HEK293 (cell line): Measurements from ENCODE around the gene KCNQ1.

Experiments used
- ATF2 ChIP-seq: fragments of 450-650 bp; formaldehyde crosslinking; IDR thresholded peaks from 2 replicates; pipeline ENCODE4 v1.5.1; 2016; ENCODE audit warnings: missing biosample characterization, missing genetic modification characterization, low read depth
- CTCF ChIP-seq: fragments of 450-650 bp; formaldehyde crosslinking; IDR thresholded peaks from 2 replicates; pipeline ENCODE4 v1.5.1; 2016; ENCODE audit warnings: missing biosample characterization, missing genetic modification characterization
- HOXA7 ChIP-seq: sonication (generic); formaldehyde crosslinking; IDR thresholded peaks from 2 replicates; pipeline ENCODE4 v1.8.1; 2022; ENCODE audit warnings: missing genetic modification reagents, borderline replicate concordance
- KLF17 ChIP-seq: fragments of 450-650 bp; formaldehyde crosslinking; IDR thresholded peaks from 2 replicates; pipeline ENCODE4 v1.5.1; 2016; ENCODE audit warnings: missing biosample characterization, missing genetic modification characterization
- MYNN ChIP-seq: fragments of 450-650 bp; formaldehyde crosslinking; IDR thresholded peaks from 2 replicates; pipeline ENCODE4 v1.5.1; 2016; ENCODE audit warnings: missing biosample characterization, missing genetic modification characterization, borderline replicate concordance
- TCF7L2 ChIP-seq: IDR thresholded peaks from 2 replicates; pipeline ENCODE4 v1.6.1; 2011; ENCODE audit warnings: low read depth, mild to moderate bottlenecking, inconsistent platforms, low read length, moderate library complexity, borderline replicate concordance
- ZBTB26 ChIP-seq: fragments of 450-650 bp; formaldehyde crosslinking; optimal IDR thresholded peaks from 2 replicates; pipeline ENCODE3; 2016; ENCODE audit warnings: missing biosample characterization, mild to moderate bottlenecking, missing genetic modification characterization
- ZNF324 ChIP-seq: fragments of 450-650 bp; formaldehyde crosslinking; IDR thresholded peaks from 2 replicates; pipeline ENCODE4 v1.5.1; 2016; ENCODE audit warnings: missing biosample characterization, missing genetic modification characterization
- ZNF473 ChIP-seq: fragments of 450-650 bp; formaldehyde crosslinking; IDR thresholded peaks from 2 replicates; pipeline ENCODE4 v1.5.1; 2017; ENCODE audit warnings: missing biosample characterization, missing genetic modification characterization
- ZNF488 ChIP-seq: fragments of 450-650 bp; formaldehyde crosslinking; IDR thresholded peaks from 2 replicates; pipeline ENCODE4 v1.5.1; 2016; ENCODE audit warnings: missing biosample characterization, missing genetic modification characterization
- ZNF514 ChIP-seq: fragments of 450-650 bp; formaldehyde crosslinking; IDR thresholded peaks from 2 replicates; pipeline ENCODE4 v1.5.1; 2016; ENCODE audit warnings: missing biosample characterization, missing genetic modification characterization
- ZNF626 ChIP-seq: fragments of 450-650 bp; sonication (Bioruptor Pico); formaldehyde crosslinking; IDR thresholded peaks from 2 replicates; pipeline ENCODE4 v1.5.1; 2018; ENCODE audit warnings: missing biosample characterization, missing genetic modification characterization, inconsistent platforms
- ZSCAN5A ChIP-seq: fragments of 450-650 bp; formaldehyde crosslinking; IDR thresholded peaks from 2 replicates; pipeline ENCODE4 v1.5.1; 2016; ENCODE audit warnings: missing biosample characterization, missing genetic modification characterization

GRCh38 chr11:2468363-2469235 is 23.8 kb downstream of the KCNQ1 start:
- TF ChIP-seq CTCF (tag by site-specific recombination) (no peak), ZBTB26 (tag by site-specific recombination) (no peak), ATF2 (tag by site-specific recombination) (no peak), ZNF473 (no peak), TCF7L2 (no peak), KLF17 (tag by site-specific recombination) (no peak), HOXA7 (CRISPR knock-in tag) (no peak), MYNN (tag by site-specific recombination) (no peak), ZNF514 (tag by site-specific recombination) (no peak), ZNF626 (tag by site-specific recombination) (no peak), ZNF488 (tag by site-specific recombination) (no peak), ZSCAN5A (tag by site-specific recombination) (no peak), ZNF324 (tag by site-specific recombination) (no peak)
